Glomerular endothelial cell (primary cell): ENCODE measurements around the gene BEAN1. TPM values are rescaled to one million over a fixed set of nuclear protein-coding genes. Genes with fewer than 3 reads are reported as not detected.

Experiments
- DNase-seq: peaks from one replicate; pipeline ENCODE4 v3.0.0-alpha.2; 2011; ENCODE audit warnings: low read depth, low spot score; ENCODE audit errors: extremely low read depth
- total RNA-seq: library from RNA; depleted of rRNA; stranded (reverse); fragments of >200 nt; gene quantifications from 2 replicates; pipeline ENCODE4 v1.2.3, GENCODE V29; 2015

Gene BEAN1
- total RNA-seq, 1 donor from 2014 or later, result 0.35 TPM

DNA sequence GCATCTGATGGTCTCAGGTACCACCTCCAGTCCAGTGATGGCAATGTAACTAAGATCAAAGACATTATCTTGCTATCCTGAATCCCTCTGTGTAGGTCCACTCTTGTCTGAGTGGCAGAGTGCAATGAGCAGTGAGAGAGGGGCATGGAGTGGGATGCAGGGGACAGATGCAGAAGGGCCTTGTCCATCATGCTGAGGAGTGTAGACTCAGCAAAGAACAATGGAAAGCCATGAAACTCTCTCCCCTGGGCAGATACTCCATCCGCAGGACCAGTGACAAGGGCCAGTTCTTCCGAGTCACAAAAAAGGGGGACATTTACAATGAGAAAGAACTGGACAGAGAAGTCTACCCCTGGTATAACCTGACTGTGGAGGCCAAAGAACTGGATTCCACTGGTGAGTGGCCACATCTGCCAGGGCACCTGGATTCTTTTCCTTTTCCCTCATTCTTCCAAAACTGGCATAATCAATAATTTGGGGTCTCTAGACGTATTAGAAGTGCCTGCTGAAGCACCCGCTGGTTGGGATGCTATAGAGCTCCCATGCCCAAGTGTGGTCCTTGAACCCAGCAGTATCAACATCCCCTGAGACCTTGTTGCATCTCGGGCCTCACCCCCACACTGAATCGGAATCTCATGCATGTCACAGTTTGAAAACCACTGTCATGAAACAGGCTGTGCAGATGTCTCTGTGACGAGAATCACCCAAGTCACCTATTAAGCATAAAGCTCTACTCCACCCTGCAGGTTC is 31.1 kb upstream of the BEAN1 start:
- DNase-seq, result no peak

DNA sequence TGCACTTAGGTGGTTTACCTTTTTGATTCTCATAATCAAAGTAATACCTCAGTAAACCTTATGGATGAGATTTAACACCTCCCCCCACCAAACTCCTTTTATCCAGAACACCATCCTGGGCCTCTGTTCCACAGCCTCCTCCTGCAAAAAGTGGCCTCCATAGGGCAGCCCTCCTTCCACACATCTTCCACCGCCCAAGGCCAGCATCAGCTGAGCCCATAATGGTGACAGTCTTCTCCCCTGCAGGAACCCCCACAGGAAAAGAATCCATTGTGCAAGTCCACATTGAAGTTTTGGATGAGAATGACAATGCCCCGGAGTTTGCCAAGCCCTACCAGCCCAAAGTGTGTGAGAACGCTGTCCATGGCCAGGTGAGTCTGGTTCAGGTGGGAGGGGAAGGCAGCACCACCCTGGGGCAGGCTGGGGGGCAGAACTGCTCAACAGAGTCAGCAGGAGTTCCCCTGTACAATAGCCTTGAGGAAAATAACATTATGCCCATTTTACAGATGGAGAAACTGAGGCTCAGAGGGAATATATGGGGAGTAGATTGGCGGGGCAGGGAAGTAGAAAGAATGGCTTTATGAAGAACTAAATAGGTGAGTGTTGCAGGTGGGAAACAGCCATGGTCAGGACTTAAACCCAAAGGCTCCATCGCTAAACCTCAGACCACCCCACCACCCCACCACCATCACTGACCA is 29.2 kb upstream of the BEAN1 start:
- DNase-seq, result no peak

DNA sequence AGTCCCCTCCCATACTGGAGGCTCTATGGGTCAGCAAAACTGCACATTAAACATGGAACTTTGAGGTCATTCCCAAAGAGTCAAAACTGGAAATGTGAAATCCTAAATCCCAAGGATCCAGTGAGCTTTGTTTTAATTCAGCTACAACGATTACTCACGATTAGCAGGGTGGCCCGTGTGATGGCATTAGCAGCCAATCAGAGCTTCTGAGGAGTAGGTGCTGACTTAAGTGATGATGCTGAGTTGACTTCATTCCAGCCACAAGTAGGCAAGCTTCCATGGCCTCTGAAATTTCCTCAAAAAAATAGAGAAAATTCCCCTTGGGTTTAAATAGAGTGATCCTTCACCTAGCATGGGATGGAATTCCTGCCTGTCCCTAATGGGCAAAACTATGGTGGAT is 28.1 kb upstream of the BEAN1 start:
- no peak for DNase-seq

DNA sequence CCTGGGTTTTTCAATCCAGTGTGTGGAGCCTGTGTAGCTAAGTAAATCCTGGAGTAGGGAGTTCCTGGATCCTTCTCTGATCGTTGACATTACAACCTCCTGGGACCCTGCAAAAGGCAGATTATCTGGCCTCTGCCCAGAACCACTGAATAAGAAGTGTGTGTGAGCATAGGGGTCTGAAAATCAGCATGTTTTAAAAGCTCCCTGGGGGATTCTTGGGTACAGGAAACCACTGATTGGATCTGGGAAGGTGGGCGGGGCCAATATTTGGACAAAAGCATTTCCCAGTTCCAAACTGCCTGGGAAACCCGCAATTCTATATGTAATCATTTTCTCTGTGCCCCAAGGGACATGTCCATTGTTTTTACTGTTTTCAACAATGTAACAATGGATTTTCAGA is 27.2 kb upstream of the BEAN1 start:
- DNase-seq, result no peak

DNA sequence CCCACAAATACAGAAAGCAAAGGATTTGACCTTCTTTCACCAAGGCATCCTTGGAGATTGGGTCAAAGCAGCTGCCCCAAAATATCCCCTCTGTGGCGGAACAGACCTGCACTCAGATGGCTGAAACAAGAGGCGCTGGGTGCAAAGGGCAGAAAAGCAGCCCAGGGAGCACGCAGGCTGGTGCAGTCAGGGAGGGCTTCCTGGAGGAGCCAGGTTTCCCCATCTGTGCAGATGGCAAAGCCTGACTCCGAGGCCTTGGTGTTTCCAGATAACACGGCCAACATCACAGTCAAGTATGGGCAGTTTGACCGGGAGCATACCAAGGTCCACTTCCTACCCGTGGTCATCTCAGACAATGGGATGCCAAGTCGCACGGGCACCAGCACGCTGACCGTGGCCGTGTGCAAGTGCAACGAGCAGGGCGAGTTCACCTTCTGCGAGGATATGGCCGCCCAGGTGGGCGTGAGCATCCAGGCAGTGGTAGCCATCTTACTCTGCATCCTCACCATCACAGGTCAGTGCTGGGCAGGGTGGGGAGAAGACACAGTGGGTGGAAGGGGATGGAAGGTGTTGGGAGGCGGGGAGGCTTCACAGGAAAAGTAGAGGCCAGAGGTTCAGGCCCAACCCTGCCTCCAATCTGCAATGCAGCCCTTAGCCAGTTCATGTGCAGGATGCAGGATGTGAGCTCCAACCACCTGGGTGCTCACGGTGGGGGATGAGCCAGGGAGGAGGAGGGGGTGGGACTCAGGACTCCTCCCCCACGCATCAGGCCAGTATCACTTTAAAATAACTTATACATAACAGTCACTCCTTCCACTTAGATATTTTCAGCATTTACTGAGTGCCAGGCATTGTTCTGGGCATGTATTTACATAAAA is 26.4 kb upstream of the BEAN1 start:
- DNase-seq, result no peak

DNA sequence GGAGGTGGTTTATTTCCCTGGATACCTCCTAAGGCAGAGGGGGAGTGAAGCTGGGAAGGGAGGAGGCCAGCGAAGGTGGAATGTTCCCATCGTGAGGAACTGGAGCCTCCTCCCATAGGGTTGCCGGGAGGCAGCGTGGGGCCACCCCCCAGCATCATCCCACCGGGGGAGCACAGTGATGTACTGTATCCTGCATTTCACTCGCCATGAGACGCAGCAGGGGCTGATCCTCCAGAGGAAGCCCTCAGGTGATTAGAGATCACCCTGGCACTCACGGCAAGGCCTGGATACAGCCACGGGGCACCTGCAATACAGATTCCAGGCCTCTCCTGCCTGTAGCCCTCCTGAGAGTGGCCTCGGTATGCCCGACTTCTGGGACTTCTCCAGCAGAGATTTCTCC is 25.5 kb upstream of the BEAN1 start:
- DNase-seq, result no peak

DNA sequence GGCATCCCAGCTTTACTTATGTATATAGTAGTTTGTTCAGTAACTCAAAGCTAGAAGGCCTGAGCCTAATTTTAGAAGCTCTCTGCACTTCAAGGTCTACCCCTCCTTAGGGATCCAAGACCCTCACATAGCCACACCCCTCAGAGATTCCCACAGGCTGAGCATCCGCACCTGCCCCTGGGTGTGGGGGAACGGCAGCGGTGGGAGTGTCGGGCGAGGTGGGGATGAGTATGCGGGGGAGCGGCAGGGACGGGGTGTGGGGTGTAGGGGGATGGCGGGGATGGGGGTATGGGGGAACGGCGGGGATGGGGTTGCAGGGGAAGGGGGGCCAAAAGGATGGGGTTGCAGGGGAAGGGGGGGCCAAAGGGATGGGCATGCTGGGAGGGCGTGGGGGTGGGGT is 24.9 kb upstream of the BEAN1 start:
- no peak for DNase-seq

DNA sequence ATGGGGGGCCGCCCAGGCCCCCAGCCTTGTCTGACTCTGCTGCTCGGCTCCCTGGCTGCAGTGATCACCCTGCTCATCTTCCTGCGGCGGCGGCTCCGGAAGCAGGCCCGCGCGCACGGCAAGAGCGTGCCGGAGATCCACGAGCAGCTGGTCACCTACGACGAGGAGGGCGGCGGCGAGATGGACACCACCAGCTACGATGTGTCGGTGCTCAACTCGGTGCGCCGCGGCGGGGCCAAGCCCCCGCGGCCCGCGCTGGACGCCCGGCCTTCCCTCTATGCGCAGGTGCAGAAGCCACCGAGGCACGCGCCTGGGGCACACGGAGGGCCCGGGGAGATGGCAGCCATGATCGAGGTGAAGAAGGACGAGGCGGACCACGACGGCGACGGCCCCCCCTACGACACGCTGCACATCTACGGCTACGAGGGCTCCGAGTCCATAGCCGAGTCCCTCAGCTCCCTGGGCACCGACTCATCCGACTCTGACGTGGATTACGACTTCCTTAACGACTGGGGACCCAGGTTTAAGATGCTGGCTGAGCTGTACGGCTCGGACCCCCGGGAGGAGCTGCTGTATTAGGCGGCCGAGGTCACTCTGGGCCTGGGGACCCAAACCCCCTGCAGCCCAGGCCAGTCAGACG is 24.4 kb upstream of the BEAN1 start:
- no peak for DNase-seq

DNA sequence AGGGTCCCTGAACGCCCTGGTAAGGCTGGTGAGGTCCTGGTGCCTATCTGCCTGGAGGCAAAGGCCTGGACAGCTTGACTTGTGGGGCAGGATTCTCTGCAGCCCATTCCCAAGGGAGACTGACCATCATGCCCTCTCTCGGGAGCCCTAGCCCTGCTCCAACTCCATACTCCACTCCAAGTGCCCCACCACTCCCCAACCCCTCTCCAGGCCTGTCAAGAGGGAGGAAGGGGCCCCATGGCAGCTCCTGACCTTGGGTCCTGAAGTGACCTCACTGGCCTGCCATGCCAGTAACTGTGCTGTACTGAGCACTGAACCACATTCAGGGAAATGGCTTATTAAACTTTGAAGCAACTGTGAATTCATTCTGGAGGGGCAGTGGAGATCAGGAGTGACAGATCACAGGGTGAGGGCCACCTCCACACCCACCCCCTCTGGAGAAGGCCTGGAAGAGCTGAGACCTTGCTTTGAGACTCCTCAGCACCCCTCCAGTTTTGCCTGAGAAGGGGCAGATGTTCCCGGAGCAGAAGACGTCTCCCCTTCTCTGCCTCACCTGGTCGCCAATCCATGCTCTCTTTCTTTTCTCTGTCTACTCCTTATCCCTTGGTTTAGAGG is 23.5 kb upstream of the BEAN1 start:
- no peak for DNase-seq

DNA sequence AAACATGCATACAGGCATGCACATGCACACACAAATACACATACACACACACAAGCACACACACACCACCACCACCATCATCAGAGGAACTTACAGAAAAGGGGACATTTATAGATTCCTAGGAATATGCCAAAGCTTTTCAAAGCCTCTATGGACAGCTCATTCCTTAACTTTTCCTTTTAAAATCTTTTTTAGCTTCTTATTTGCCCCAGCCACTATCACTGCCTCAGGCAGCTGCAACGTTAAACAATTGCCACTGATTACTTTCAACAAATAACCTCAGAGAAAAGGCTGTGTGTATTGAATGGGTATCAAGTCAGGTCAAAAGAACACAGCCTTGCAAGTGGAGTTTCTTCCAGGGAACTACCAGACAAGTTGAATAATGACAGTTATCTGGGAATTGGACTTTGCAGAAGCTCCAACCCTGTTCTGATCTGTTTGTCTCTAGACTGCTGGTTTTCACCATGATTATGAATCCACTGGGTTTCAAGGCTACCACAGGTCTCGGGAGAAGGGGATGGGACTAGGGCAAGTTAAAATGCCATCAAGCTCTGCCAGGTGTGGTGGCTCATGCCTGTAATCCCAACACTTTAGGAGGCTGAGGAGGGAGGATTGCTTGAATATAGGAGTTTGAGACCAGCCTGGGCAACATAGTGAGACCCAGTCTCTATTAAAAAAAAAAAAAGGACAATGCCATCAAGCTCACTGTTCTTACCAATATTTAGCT is 21.9 kb upstream of the BEAN1 start:
- DNase-seq, result no peak

DNA sequence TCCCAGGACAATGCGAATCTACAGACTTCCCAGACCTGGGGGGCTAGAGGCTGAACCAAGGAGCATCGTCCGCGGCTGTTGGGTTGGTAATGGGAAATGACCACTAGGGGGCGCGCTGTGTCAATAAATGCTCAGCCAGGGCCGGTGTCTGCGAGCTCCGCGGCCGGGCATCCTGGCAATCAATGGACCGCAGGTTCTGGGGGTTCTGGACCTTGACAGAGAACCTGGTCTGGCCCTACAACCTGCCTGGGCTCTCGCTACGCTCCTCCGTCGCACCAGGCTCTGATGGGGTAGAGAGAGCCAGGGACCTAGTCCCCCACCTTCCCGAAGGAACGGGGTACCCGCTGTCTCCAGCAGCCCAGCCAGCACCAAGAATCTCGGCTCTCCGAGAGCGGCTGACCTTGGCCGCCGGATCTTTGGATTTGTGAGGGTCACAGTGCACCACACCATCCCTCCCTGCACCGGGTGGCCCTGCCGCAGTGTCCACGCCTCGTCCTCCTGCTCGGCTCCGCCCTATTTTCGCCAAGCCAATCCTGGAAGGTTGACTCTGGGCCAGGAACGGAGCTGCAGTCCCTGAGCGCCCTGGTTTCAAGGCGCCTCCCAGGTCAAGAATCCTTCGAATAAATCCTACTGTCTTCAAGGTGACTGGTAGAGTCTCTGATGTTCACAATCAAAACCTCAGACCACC is 20.4 kb upstream of the BEAN1 start:
- DNase-seq, result no peak

DNA sequence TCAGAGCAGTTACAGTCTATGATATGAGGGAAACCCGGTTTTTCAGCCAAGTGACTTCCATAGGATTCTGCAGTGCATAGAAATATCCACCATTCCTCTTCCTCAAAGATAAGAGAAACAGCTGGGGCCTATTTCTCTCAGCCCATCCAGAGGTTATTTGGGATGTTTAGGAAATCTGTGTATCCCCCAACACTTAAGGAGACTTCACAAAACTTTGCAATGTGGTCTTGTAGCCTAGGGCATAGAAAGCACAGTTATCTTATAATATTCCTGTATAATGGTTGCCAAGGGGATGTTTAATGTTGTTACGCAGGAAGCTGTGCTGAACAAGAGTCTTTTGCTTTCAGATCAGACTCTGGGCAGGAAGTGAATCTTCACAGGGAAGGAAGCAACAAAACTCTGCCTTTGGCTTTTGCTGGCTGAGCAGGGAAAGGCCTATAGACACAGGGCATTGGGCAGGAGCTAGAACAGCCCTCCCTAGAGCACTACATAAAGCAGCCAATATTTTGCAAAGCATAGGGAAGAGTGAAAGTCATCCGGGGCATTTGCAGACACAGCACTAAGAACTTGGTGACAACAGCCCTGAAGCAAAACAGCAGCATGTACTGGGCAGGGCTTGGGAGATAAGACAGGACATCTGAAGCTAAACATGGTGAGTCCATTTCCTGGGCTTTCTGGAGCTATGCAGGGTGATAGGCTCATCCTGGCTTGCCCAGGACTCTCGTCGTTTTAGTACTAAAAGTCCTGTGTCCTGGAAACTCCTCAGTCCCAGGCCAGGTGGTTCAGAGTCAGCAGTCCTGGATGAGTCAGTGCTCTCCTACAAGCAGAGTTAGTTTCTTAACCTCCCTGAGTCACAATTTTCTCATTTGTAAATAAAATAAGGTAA is 18.7 kb upstream of the BEAN1 start:
- no peak for DNase-seq

DNA sequence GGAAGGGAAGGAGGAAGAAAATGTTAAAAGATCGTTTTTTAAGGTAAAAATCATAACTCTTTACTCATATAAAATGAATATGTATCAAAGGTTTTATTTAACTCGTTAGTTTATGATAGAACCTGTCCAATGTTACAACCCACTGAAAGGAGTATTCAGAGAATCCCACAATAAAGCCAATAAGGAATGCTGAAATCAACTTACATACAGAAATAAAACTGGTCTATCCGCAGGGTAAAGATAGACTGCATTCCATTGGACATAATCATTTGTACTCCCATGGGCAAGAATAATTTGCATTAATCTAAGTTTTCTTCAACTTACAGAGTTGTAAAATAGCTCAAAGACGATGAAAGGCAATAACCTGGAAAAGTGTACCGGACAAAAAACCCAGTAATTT is 17.9 kb upstream of the BEAN1 start:
- DNase-seq, result no peak

DNA sequence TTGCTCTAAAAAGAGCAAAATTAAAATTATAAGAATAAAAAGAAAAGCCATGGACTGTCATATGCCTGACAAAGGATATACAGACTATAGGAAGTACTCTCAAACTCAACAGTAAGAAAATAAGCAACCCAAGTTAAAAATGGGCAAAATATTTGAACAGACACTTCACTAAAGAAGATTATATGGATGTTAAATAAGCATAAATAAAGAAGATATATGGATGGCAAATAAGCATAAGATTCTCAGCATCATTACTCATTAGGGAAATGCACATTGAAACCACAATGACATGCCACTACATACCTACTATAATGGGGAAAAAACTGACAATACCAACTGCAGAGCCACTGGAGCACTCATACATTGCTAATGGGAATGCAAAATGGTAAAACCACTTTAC is 14.9 kb upstream of the BEAN1 start:
- DNase-seq, result no peak

DNA sequence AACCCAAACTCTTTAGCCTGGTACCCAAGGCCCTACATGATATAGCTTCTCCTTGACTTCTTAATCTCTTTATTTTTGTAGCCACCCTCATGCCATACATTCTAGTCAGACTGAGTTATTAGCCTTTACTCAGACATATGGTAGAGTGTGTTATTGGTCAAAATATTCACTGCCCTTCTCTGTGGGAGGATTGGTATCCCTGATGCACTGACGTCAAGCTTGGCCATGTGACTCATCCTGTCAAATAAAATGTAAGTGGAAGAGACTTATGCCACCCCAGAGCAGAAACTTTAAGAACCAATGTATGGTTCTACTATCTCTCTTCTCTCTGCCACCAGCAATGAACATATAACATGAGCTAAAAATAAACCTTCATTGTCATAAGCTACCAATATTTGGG is 12.2 kb upstream of the BEAN1 start:
- DNase-seq, result no peak

DNA sequence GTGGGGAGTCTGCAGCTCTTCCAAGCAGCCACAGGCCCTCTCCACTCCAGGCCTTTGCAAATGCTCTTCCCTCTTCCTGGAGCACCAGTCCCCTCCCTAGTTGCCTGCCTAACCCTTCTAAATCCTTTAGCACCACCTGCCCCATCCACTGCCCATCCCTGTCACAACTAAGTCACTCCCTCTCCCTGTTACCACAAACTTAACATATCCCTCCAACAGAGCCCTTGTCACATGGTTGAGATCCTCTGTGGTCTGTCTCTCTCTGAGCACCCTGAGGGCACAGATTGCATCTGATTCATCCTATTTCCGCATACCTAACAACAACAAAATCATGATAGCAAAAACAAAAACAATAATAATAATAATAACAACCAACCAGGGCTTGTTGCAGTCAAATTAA is 11.0 kb upstream of the BEAN1 start:
- DNase-seq, result no peak

DNA sequence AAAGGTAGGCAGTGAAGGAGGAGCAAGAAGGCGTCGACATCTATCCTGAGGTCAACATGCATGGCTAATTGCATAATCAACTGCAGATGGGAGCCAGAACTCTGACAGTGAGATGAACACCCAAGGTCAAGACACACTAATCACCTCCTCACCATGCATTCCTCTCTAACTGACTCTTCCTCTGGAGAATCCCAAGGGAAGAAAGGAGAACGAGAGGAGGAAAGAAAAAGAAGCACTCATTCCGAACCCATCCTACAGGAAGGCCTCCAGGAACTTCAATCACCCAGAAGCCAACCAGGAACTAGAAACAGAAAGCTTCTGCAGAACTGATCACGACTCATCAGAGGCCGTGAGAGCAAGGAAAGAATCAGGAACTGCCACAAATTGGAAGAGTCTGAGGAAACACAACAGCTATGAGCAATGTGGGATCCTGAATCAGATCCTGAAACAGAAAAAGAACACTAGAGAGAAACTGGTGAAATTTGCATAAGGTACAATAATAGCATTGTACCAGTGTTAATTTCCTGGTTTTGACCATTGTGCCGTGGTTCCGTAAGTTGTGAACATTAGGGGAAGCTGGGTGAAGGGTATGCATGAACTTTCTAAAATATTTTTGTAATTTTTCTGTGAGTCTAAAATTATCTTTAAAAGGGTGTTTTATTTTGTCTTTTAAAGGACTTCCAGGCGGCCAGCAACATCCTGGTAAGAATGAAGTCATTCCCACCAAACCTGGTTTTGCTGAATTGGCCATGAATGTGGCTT is 10.0 kb upstream of the BEAN1 start:
- DNase-seq, result no peak
